HCT116 (cell line): ENCODE measurements around the gene FGD4.

Source experiments
- ATF3 ChIP-seq: IDR thresholded peaks from 2 replicates; pipeline ENCODE4 v1.6.1; 2012
- CBX3 ChIP-seq: IDR thresholded peaks from 2 replicates; pipeline ENCODE4 v1.6.1; 2012; ENCODE audit warnings: low read depth
- CTCF ChIP-seq, 3 experiments: fragments of 200-600 bp in 1 of 3; sonication (generic) in 1 of 3; IDR thresholded peaks in 2 of 3; conservative IDR thresholded peaks in 1 of 3; 2 replicates each; pipeline ENCODE4 v1.5.1; 2012 to 2017; ENCODE audit warnings: low read depth in 2 of 3, low read length in 2 of 3, antibody characterized with exemption in 1 of 3, borderline replicate concordance in 1 of 3, control low read depth in 1 of 3, mild to moderate bottlenecking in 1 of 3, mixed read lengths in 1 of 3, mixed run types in 1 of 3, moderate library complexity in 1 of 3; ENCODE audit not compliant: insufficient read depth in 1 of 3
- POLR2A ChIP-seq: IDR thresholded peaks from 2 replicates; pipeline ENCODE4 v1.7.0; 2011; ENCODE audit warnings: borderline replicate concordance; ENCODE audit not compliant: insufficient read depth, insufficient read length; ENCODE audit errors: extremely low read depth
- RAD21 ChIP-seq: IDR thresholded peaks from 2 replicates; pipeline ENCODE4 v1.6.1; 2012; ENCODE audit warnings: low read depth, mild to moderate bottlenecking
- SIN3A ChIP-seq: IDR thresholded peaks from 2 replicates; pipeline ENCODE4 v1.6.1; 2012; ENCODE audit warnings: low read depth

- TF ChIP-seq CTCF (IDR thresholded peaks at IDR 0.05 in 2 of 3, conservative IDR thresholded peaks at IDR 0.05 in 1 of 3; ENCODE audit: borderline replicate concordance in 1 of 3, insufficient read depth in 1 of 3, low read depth in 2 of 3, low read length in 2 of 3) (no peak), ATF3 (no peak), CBX3 (no peak), POLR2A (no peak), SIN3A (no peak), RAD21 (no peak)
Observed at GRCh38 chr12:32546272-32546671, 146.9 kb downstream of the FGD4 start.
